OCI-LY7 (cell line): ENCODE measurements around the gene EPHX1. TPM values are rescaled to one million over a fixed set of nuclear protein-coding genes. Genes with fewer than 3 reads are reported as not detected.

Experiments
- BruUV-seq: library from RNA; stranded (reverse); fragments of 400-500 nt; replicated peaks from 2 replicates; lab custom pipeline; 2021; lab: Mats Ljungman, UMichigan
- CTCF ChIA-PET: fragments of 300-600 bp; sonication (Branson Sonifier 250); formaldehyde crosslinking; loops from one replicate; lab custom pipeline; 2022; ENCODE audit warnings: antibody characterized with exemption; ENCODE audit not compliant: unreplicated experiment; lab: Charles Lee
- POLR2A ChIA-PET: fragments of 300-600 bp; sonication (Branson Sonifier 250); formaldehyde crosslinking; loops from one replicate; lab custom pipeline; 2022; ENCODE audit warnings: antibody characterized with exemption; lab: Charles Lee
- DNase-seq: peaks from one replicate; pipeline ENCODE4 v3.0.0-alpha.2; 2015; ENCODE audit warnings: low spot score
- H2AFZ ChIP-seq: fragments of 200-600 bp; sonication (generic), shearing (Covaris generic); 2 replicates; pipeline ENCODE4 v1.6.1; 2014; ENCODE audit warnings: mild to moderate bottlenecking, antibody characterized with exemption, low read length, moderate library complexity
- H3K27ac ChIP-seq: fragments of 200-600 bp; sonication (generic); 2 replicates; pipeline ENCODE4 v1.5.1; 2014; ENCODE audit warnings: mixed run types, low read depth, mild to moderate bottlenecking, moderate library complexity, low read length, inconsistent platforms; ENCODE audit not compliant: poor library complexity, severe bottlenecking
- H3K36me3 ChIP-seq: fragments of 200-600 bp; sonication (generic); 2 replicates; pipeline ENCODE4 v1.6.1; 2014; ENCODE audit warnings: mild to moderate bottlenecking, antibody characterized with exemption, low read length, moderate library complexity, mixed read lengths; ENCODE audit not compliant: insufficient read depth
- H3K4me1 ChIP-seq: fragments of 200-600 bp; sonication (generic); 2 replicates; pipeline ENCODE4 v1.5.1; 2014; ENCODE audit warnings: mild to moderate bottlenecking, low read length; ENCODE audit not compliant: insufficient read depth, poor library complexity, severe bottlenecking
- H3K4me2 ChIP-seq: fragments of 200-600 bp; sonication (generic); 2 replicates; pipeline ENCODE4 v1.6.1; 2014; ENCODE audit warnings: mild to moderate bottlenecking, low read length
- H3K4me3 ChIP-seq: fragments of 200-600 bp; sonication (generic); 2 replicates; pipeline ENCODE4 v1.5.1; 2014; ENCODE audit warnings: mild to moderate bottlenecking, low read depth, low read length; ENCODE audit not compliant: poor library complexity, severe bottlenecking
- H3K79me2 ChIP-seq: fragments of 200-600 bp; sonication (generic); 2 replicates; pipeline ENCODE4 v1.6.1; 2016; ENCODE audit warnings: low read depth, mild to moderate bottlenecking, low read length, moderate library complexity, mixed read lengths; ENCODE audit not compliant: insufficient read depth
- H3K9me2 ChIP-seq: fragments of 200-600 bp; sonication (generic); 2 replicates; pipeline ENCODE4 v1.6.1; 2016; ENCODE audit warnings: mild to moderate bottlenecking, low read length, mixed read lengths; ENCODE audit not compliant: insufficient read depth
- H3K9me3 ChIP-seq: fragments of 200-600 bp; sonication (generic); 2 replicates; pipeline ENCODE4 v1.6.1; 2014; ENCODE audit warnings: mild to moderate bottlenecking, mixed run types, low read length, mixed read lengths
- H4K20me1 ChIP-seq: fragments of 200-600 bp; sonication (generic); 2 replicates; pipeline ENCODE4 v1.6.1; 2014; ENCODE audit warnings: mild to moderate bottlenecking, antibody characterized with exemption, low read length, moderate library complexity, mixed read lengths; ENCODE audit not compliant: insufficient read depth
- CTCF ChIP-seq: fragments of 200-600 bp; sonication (generic); conservative IDR thresholded peaks from 2 replicates; pipeline ENCODE4 v1.5.1; 2014; ENCODE audit warnings: mild to moderate bottlenecking, antibody characterized with exemption, low read length, moderate library complexity, mixed read lengths
- EZH2phosphoT487 ChIP-seq: fragments of 200-600 bp; sonication (generic); IDR thresholded peaks from 2 replicates; pipeline ENCODE4 v1.6.1; 2018; ENCODE audit warnings: low read depth, borderline replicate concordance, mild to moderate bottlenecking, mixed run types, antibody characterized with exemption, low read length, moderate library complexity, mixed read lengths
- intact Hi-C: fragments of 100-400 bp; cut with micrococcal nuclease; formaldehyde crosslinking; loops from one replicate; pipeline ENCODE4 v1.10.0; 2022; ENCODE audit not compliant: unreplicated experiment
- total RNA-seq, 2 experiments: library from RNA; depleted of rRNA in 1 of 2; stranded (reverse); fragments of >200 nt in 1 of 2; shearing (Covaris generic) in 1 of 2; gene quantifications; 2 replicates each; pipeline ENCODE4 v1.2.3, GENCODE V29; 2014 to 2022

EPHX1 gene
- total RNA-seq, 2 experiments from 2014 or later, result 0.44 to 1.3 TPM

- no peak for DNase-seq
- Histone ChIP-seq H3K4me2 (no peak overlapping the region), H3K9me3 (no peaks in the 10 kb centered on the region), H4K20me1 (peaks cover 7% of the 10 kb centered on the region; the same call in 1 of the 2 replicates), H2AFZ (no peak overlapping the region), H3K36me3 (peaks cover 13% of the 10 kb centered on the region), H3K4me1 (peaks cover 41% of the 10 kb centered on the region), H3K79me2 (peaks cover 26% of the 10 kb centered on the region), H3K9me2 (no peaks in the 10 kb centered on the region), H3K27ac (no peak overlapping the region), H3K4me3 (no peak overlapping the region)
- CTCF ChIA-PET, result interaction anchor here (0.6 kb wide), 1 partner anchor 10 kb away, joined by 3 read pairs; no protein-coding TSS in a partner anchor
- intact Hi-C loops, result no loop called here
- BruUV-seq, result no TSS peak
- TF ChIP-seq EZH2phosphoT487 (no peak), CTCF (no peak)
- POLR2A ChIA-PET, result interaction anchor here (0.7 to 2.7 kb wide), 3 partner anchors 10 to 297 kb away, joined by 4 to 9 read pairs (median 4); no protein-coding TSS in a partner anchor
These were observed 35.4 kb upstream of the EPHX1 start for GRCh38 chr1:225774281-225775147.

DNA sequence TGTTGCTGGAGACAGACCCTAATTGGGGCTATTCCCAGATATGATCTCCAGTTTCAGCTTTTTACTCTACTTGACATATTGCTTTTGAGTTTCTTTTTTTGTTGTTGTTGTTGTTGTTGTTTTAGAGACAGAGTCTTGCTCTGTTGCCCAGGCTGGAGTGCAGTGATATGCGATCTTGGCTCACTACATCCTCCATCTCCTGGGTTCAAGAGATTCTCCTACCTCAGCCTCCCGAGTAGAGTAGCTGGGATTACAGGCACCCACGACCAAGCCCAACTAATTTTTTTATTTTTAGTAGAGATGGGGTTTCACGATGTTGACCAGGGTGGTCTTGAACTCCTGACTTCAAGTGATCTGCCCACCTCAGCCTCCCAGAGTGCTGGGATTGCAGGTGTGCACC is 33.6 kb upstream of the EPHX1 start:
- peaks cover 44% of the 10 kb centered on the region for H3K79me2 ChIP-seq
- H3K36me3 ChIP-seq, result peaks cover 30% of the 10 kb centered on the region
- H3K4me3 ChIP-seq, result peak overlapping the region; percentile 78
- H3K4me1 ChIP-seq, result peaks cover 58% of the 10 kb centered on the region
- peaks cover 19% of the 10 kb centered on the region; the same call in 1 of the 2 replicates for H4K20me1 ChIP-seq
- BruUV-seq, result no TSS peak
- no peak overlapping the region for H2AFZ ChIP-seq
- no peak overlapping the region for H3K27ac ChIP-seq
- CTCF ChIA-PET, result interaction anchor here (2.2 kb wide), 1 partner anchor 9 kb away, joined by 11 read pairs; no protein-coding TSS in a partner anchor
- POLR2A ChIA-PET, result interaction anchor here (0.6 to 1.1 kb wide), 2 partner anchors 124 to 294 kb away, joined by 3 to 4 read pairs; no protein-coding TSS in a partner anchor
- no peaks in the 10 kb centered on the region for H3K9me3 ChIP-seq
- DNase-seq, result no peak
- intact Hi-C loops, result loop anchor here (2.0 kb wide), 2 partner anchors 123 to 135 kb away; partner anchors contain the start of gene ENAH
- peak overlapping the region; percentile 67 for H3K4me2 ChIP-seq
- TF ChIP-seq CTCF, result no peak
- TF ChIP-seq EZH2phosphoT487, result no peak
- no peaks in the 10 kb centered on the region for H3K9me2 ChIP-seq
